ENCODE measurements around the gene ITPA. TPM values are rescaled to one million over a fixed set of nuclear protein-coding genes. Genes with fewer than 3 reads are reported as not detected.
A peak's percentile ranks its signal among the peaks of the same experiment; 100 is the strongest.

Gene ITPA
- total and polyA plus RNA-seq, 2 experiments from 2014 or later = 57.5 to 81.7 TPM

GRCh38 chr20:3173610-3174441 lies 35.5 kb upstream of the ITPA start:
- H3K36me3 Mint-ChIP-seq (ENCODE audit: low read depth) = peaks cover 7% of the 10 kb centered on the region; the same call in 1 of the 3 replicates
- Histone ChIP-seq H3K36me3 (ENCODE audit: insufficient read depth) (no peaks in the 10 kb centered on the region), H3K27me3 (ENCODE audit: insufficient read depth) (no peaks in the 10 kb centered on the region), H4K20me1 (replicated peaks; ENCODE audit: insufficient read depth) (no peaks in the 10 kb centered on the region; the same call in 1 of the 2 replicates), H3K4me1 (ENCODE audit: insufficient read depth) (peaks cover 22% of the 10 kb centered on the region), H3F3A (replicated peaks; ENCODE audit: low read depth) (0 out of 2 replicates have a peak, but pooled peaks cover 11% of the 10 kb centered on the region), H3K9me2 (ENCODE audit: insufficient read depth) (no peaks in the 10 kb centered on the region), H3K4me2 (peak overlapping the region; percentile 85), H3K27ac (ENCODE audit: low read depth) (peak overlapping the region; percentile 74), H2AFZ (peak overlapping the region; percentile 95), H3K79me2 (replicated peaks; ENCODE audit: insufficient read depth) (peaks cover 15% of the 10 kb centered on the region), H3K4me3 (peak overlapping the region; percentile 73)
- H3K27me3 Mint-ChIP-seq (ENCODE audit: insufficient read depth, low read depth, poor library complexity) = peaks cover 14% of the 10 kb centered on the region
- DNase-seq (ENCODE audit: low spot score) (peak; percentile 95), ATAC-seq (peak; percentile 68)
- TF ChIP-seq STAT1 (IDR thresholded peaks at IDR 0.05; ENCODE audit: unreplicated experiment) (no peak), ZNF331 (CRISPR knock-in tag; IDR thresholded peaks at IDR 0.05; ENCODE audit: low read depth) (no peak), POLR2AphosphoS5 (IDR thresholded peaks at IDR 0.05; ENCODE audit: low read depth) (peak; percentile 77), ZNF114 (CRISPR knock-in tag; IDR thresholded peaks at IDR 0.05) (no peak), JUNB (IDR thresholded peaks at IDR 0.05; ENCODE audit: unreplicated experiment) (no peak), CREB1 (CRISPR knock-in tag; IDR thresholded peaks at IDR 0.05; ENCODE audit: low read depth) (0 out of 2 replicates have a peak, but pooled peaks have one; percentile 7), EZH2phosphoT487 (IDR thresholded peaks at IDR 0.05; ENCODE audit: unreplicated experiment) (no peak), REST (IDR thresholded peaks at IDR 0.05; ENCODE audit: unreplicated experiment) (no peak), EZH2 (IDR thresholded peaks at IDR 0.05; ENCODE audit: low read depth, unreplicated experiment) (no peak)
- TF ChIP-seq, protein P1, sequence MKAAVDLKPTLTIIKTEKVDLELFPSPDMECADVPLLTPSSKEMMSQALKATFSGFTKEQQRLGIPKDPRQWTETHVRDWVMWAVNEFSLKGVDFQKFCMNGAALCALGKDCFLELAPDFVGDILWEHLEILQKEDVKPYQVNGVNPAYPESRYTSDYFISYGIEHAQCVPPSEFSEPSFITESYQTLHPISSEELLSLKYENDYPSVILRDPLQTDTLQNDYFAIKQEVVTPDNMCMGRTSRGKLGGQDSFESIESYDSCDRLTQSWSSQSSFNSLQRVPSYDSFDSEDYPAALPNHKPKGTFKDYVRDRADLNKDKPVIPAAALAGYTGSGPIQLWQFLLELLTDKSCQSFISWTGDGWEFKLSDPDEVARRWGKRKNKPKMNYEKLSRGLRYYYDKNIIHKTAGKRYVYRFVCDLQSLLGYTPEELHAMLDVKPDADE (IDR thresholded peaks at IDR 0.05) = no peak
- TF ChIP-seq, protein P2, sequence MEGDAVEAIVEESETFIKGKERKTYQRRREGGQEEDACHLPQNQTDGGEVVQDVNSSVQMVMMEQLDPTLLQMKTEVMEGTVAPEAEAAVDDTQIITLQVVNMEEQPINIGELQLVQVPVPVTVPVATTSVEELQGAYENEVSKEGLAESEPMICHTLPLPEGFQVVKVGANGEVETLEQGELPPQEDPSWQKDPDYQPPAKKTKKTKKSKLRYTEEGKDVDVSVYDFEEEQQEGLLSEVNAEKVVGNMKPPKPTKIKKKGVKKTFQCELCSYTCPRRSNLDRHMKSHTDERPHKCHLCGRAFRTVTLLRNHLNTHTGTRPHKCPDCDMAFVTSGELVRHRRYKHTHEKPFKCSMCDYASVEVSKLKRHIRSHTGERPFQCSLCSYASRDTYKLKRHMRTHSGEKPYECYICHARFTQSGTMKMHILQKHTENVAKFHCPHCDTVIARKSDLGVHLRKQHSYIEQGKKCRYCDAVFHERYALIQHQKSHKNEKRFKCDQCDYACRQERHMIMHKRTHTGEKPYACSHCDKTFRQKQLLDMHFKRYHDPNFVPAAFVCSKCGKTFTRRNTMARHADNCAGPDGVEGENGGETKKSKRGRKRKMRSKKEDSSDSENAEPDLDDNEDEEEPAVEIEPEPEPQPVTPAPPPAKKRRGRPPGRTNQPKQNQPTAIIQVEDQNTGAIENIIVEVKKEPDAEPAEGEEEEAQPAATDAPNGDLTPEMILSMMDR (conservative IDR thresholded peaks at IDR 0.05; ENCODE audit: low read depth in 2 of 2) = peak in 1 of 2 experiments; percentile 22; a peak in 1 of 4 replicates
- H3K4me1 Mint-ChIP-seq = peaks cover 40% of the 10 kb centered on the region
- H3K4me3 Mint-ChIP-seq = peak overlapping the region; percentile 85
- peak overlapping the region; percentile 97 for H3K27ac Mint-ChIP-seq
- H3K9me3 Mint-ChIP-seq = no peaks in the 10 kb centered on the region; the same call in 2 of the 3 replicates

Data from GM23338 (cell line).